Neuronal stem cell (in vitro differentiated cells): ENCODE data around the gene GRIPAP1.

Source experiments
- DNase-seq: peaks from one replicate; pipeline ENCODE4 v3.0.0-alpha.2; 2013; ENCODE audit warnings: low spot score
- H2AFZ ChIP-seq: one replicate; pipeline ENCODE4 v1.6.1; 2013; ENCODE audit warnings: mild to moderate bottlenecking, low read length, inconsistent platforms
- H2AK5ac ChIP-seq: 2 replicates; pipeline ENCODE4 v1.6.1; 2013; ENCODE audit warnings: low read depth, mild to moderate bottlenecking, inconsistent platforms, low read length, moderate library complexity, mixed read lengths
- H2BK120ac ChIP-seq: 2 replicates; pipeline ENCODE4 v1.6.1; 2013; ENCODE audit warnings: low read depth, mild to moderate bottlenecking, inconsistent platforms, low read length, moderate library complexity, mixed read lengths
- H2BK12ac ChIP-seq: one replicate; pipeline ENCODE4 v1.6.1; 2013; ENCODE audit warnings: low read length, inconsistent platforms
- H2BK15ac ChIP-seq: 2 replicates; pipeline ENCODE4 v1.6.1; 2013; ENCODE audit warnings: mild to moderate bottlenecking, low read length, inconsistent platforms, mixed read lengths
- H2BK5ac ChIP-seq: one replicate; pipeline ENCODE4 v1.6.1; 2013; ENCODE audit warnings: inconsistent platforms, mild to moderate bottlenecking, low read length, moderate library complexity
- H3K14ac ChIP-seq: one replicate; pipeline ENCODE4 v1.6.1; 2013; ENCODE audit warnings: low read length, inconsistent platforms
- H3K18ac ChIP-seq: 2 replicates; pipeline ENCODE4 v1.6.1; 2013; ENCODE audit warnings: low read length, inconsistent platforms
- H3K23ac ChIP-seq: 2 replicates; pipeline ENCODE4 v1.6.1; 2013; ENCODE audit warnings: low read depth, mild to moderate bottlenecking, mixed read lengths, low read length, inconsistent platforms; ENCODE audit not compliant: poor library complexity
- H3K27ac ChIP-seq: replicated peaks from 3 replicates; pipeline ENCODE4 v1.5.1; 2013; ENCODE audit warnings: low read length, inconsistent platforms
- H3K27me3 ChIP-seq, 3 experiments: 2 replicates each; pipeline ENCODE4 v1.6.1; 2013; ENCODE audit warnings: low read length in 3 of 3, mild to moderate bottlenecking in 2 of 3, inconsistent platforms in 1 of 3, low read depth in 1 of 3, mixed read lengths in 1 of 3, moderate library complexity in 1 of 3; ENCODE audit not compliant: control insufficient read depth in 3 of 3, insufficient read depth in 3 of 3
- H3K36me3 ChIP-seq, 2 donors: replicated peaks in 1 of 2; 2 replicates each; pipeline ENCODE4 v1.6.1; 2013; ENCODE audit warnings: low read length in 2 of 2; ENCODE audit not compliant: control insufficient read depth in 2 of 2, insufficient read depth in 2 of 2
- H3K4ac ChIP-seq: 2 replicates; pipeline ENCODE4 v1.6.1; 2013; ENCODE audit warnings: inconsistent platforms, mild to moderate bottlenecking, low read length, moderate library complexity
- H3K4me1 ChIP-seq, 2 donors: 1 replicate in 1 of 2; 2 replicates in 1 of 2; pipeline ENCODE4 v1.6.1; 2013; ENCODE audit warnings: low read length in 2 of 2, low read depth in 1 of 2; ENCODE audit not compliant: control insufficient read depth in 2 of 2, insufficient read depth in 1 of 2
- H3K4me2 ChIP-seq: one replicate; pipeline ENCODE4 v1.6.1; 2013; ENCODE audit warnings: mild to moderate bottlenecking, low read length, inconsistent platforms; ENCODE audit not compliant: insufficient read depth, poor library complexity, severe bottlenecking
- H3K4me3 ChIP-seq, 2 donors: 2 replicates each; pipeline ENCODE4 v1.5.1; 2013; ENCODE audit warnings: low read length in 2 of 2, mild to moderate bottlenecking in 2 of 2, inconsistent platforms in 1 of 2, moderate library complexity in 1 of 2
- H3K79me1 ChIP-seq: one replicate; pipeline ENCODE4 v1.6.1; 2013; ENCODE audit warnings: low read depth, mild to moderate bottlenecking, inconsistent platforms, low read length, moderate library complexity
- H3K9ac ChIP-seq: one replicate; pipeline ENCODE4 v1.6.1; 2013; ENCODE audit warnings: mild to moderate bottlenecking, low read depth, low read length, inconsistent platforms; ENCODE audit not compliant: poor library complexity
- H3K9me3 ChIP-seq, 2 donors: replicated peaks in 1 of 2; 2 replicates each; pipeline versions ENCODE3 to v1.6.1; 2013; ENCODE audit warnings: low read length in 2 of 2, mild to moderate bottlenecking in 2 of 2, inconsistent platforms in 1 of 2, low read depth in 1 of 2, mixed read lengths in 1 of 2, moderate library complexity in 1 of 2; ENCODE audit not compliant: control insufficient read depth in 2 of 2, insufficient read depth in 1 of 2
- H4K8ac ChIP-seq: one replicate; pipeline ENCODE4 v1.6.1; 2013; ENCODE audit warnings: low read depth, mild to moderate bottlenecking, inconsistent platforms, low read length, moderate library complexity
- H4K91ac ChIP-seq: one replicate; pipeline ENCODE4 v1.6.1; 2013; ENCODE audit warnings: low read length, low read depth, mild to moderate bottlenecking, inconsistent platforms; ENCODE audit not compliant: poor library complexity
- WGBS, 2 donors: extraction: QIAGEN DNeasy Blood & Tissue Kit; methylation state at CpG; one replicate each; pipeline ENCODE4 v1.1.7; 2013; ENCODE audit warnings: missing lambda C conversion rate in 2 of 2, mixed read lengths in 1 of 2; ENCODE audit not compliant: insufficient read length in 2 of 2, insufficient replicate concordance in 1 of 2; ENCODE audit errors: extremely low coverage in 2 of 2; 5-methylcytosine and 5-hydroxymethylcytosine counted together

GRIPAP1 gene

GRCh38 chrX:48936429-48937053 lies 65.5 kb downstream of the GRIPAP1 start:
- DNase-seq = no peak
- WGBS, 2 donors = no CpG with 5 or more reads among the region's 8 CpGs

GRCh38 chrX:48935301-48935670 lies 66.8 kb downstream of the GRIPAP1 start:
- Histone ChIP-seq H2BK120ac (no peak overlapping the region), H3K9ac (no peak overlapping the region), H4K91ac (no peak overlapping the region), H3K36me3 (peaks cover 15 to 49% of the 10 kb centered on the region in 2 donors), H3K9me3 (no peaks in the 10 kb centered on the region), H3K14ac (no peak overlapping the region), H3K4ac (no peak overlapping the region), H3K4me1 (peaks cover 0 to 3% of the 10 kb centered on the region in 2 donors), H4K8ac (no peak overlapping the region), H3K18ac (no peak overlapping the region), H2BK12ac (no peak overlapping the region), H3K4me2 (no peak overlapping the region), H3K23ac (no peak overlapping the region), H3K4me3 (no peak overlapping the region), H2AK5ac (no peak overlapping the region), H3K27ac (no peak overlapping the region), H3K27me3 (no peaks in the 10 kb centered on the region), H2BK5ac (no peak overlapping the region), H2BK15ac (no peak overlapping the region), H3K79me1 (no peaks in the 10 kb centered on the region), H2AFZ (no peak overlapping the region)
- no CpG with 5 or more reads among the region's 1 CpG for WGBS, 2 donors
- DNase-seq = no peak

More at GRCh38 chrX:48936429-48937053, 65.5 kb downstream of the GRIPAP1 start:
- H3K4me3 ChIP-seq = no peak overlapping the region
- no peak overlapping the region for H2BK15ac ChIP-seq
- H3K79me1 ChIP-seq = no peaks in the 10 kb centered on the region
- H2BK12ac ChIP-seq = no peak overlapping the region
- H2AFZ ChIP-seq = no peak overlapping the region
- no peak overlapping the region for H3K27ac ChIP-seq
- no peak overlapping the region for H3K4me2 ChIP-seq
- no peak overlapping the region for H3K4ac ChIP-seq
- H4K8ac ChIP-seq = no peak overlapping the region
- no peak overlapping the region for H3K14ac ChIP-seq
- no peaks in the 10 kb centered on the region for H3K27me3 ChIP-seq
- H3K23ac ChIP-seq = no peak overlapping the region
- no peak overlapping the region for H2AK5ac ChIP-seq
- H3K36me3 ChIP-seq = peaks cover 15 to 42% of the 10 kb centered on the region in 2 donors
- H3K9me3 ChIP-seq = no peaks in the 10 kb centered on the region
- H4K91ac ChIP-seq = no peak overlapping the region
- no peak overlapping the region for H2BK120ac ChIP-seq
- H3K9ac ChIP-seq = no peak overlapping the region
- H3K18ac ChIP-seq = no peak overlapping the region
- no peak overlapping the region for H2BK5ac ChIP-seq
- H3K4me1 ChIP-seq = peaks cover 0 to 3% of the 10 kb centered on the region in 2 donors

- H2BK5ac ChIP-seq = no peak overlapping the region
- H3K23ac ChIP-seq = no peak overlapping the region
- no peak overlapping the region for H3K4me3 ChIP-seq
- H2BK12ac ChIP-seq = no peak overlapping the region
- no peak overlapping the region for H3K18ac ChIP-seq
- no peak for DNase-seq
- no peaks in the 10 kb centered on the region for H3K27me3 ChIP-seq
- no peak overlapping the region for H2BK120ac ChIP-seq
- no peak overlapping the region for H4K8ac ChIP-seq
- no peak overlapping the region for H4K91ac ChIP-seq
- H2AFZ ChIP-seq = no peak overlapping the region
- no CpG with 5 or more reads among the region's 7 CpGs for WGBS, 2 donors
- H2BK15ac ChIP-seq = no peak overlapping the region
- peaks cover 0 to 3% of the 10 kb centered on the region in 2 donors for H3K4me1 ChIP-seq
- H3K79me1 ChIP-seq = no peaks in the 10 kb centered on the region
- H3K27ac ChIP-seq = no peak overlapping the region
- no peak overlapping the region for H3K4ac ChIP-seq
- no peak overlapping the region for H3K14ac ChIP-seq
- peaks cover 13 to 52% of the 10 kb centered on the region in 2 donors for H3K36me3 ChIP-seq
- H3K9me3 ChIP-seq = no peaks in the 10 kb centered on the region
- H3K4me2 ChIP-seq = no peak overlapping the region
- H3K9ac ChIP-seq = no peak overlapping the region
- H2AK5ac ChIP-seq = no peak overlapping the region
Observed at GRCh38 chrX:48934581-48935300, 67.3 kb downstream of the GRIPAP1 start.

- no peak overlapping the region for H2BK5ac ChIP-seq
- H3K4me2 ChIP-seq = no peak overlapping the region
- no peak overlapping the region for H3K18ac ChIP-seq
- H3K9me3 ChIP-seq = no peaks in the 10 kb centered on the region
- no peak overlapping the region for H3K14ac ChIP-seq
- H3K27me3 ChIP-seq = no peaks in the 10 kb centered on the region
- no peaks in the 10 kb centered on the region for H3K79me1 ChIP-seq
- no peak for DNase-seq
- no peak overlapping the region for H2BK12ac ChIP-seq
- WGBS, 2 donors = no CpG with 5 or more reads among the region's 2 CpGs
- no peak overlapping the region for H3K4me3 ChIP-seq
- no peak overlapping the region for H2BK120ac ChIP-seq
- peaks cover 13 to 44% of the 10 kb centered on the region in 2 donors for H3K36me3 ChIP-seq
- H2AK5ac ChIP-seq = no peak overlapping the region
- H3K4me1 ChIP-seq = peaks cover 0 to 3% of the 10 kb centered on the region in 2 donors
- H2BK15ac ChIP-seq = no peak overlapping the region
- no peak overlapping the region for H3K9ac ChIP-seq
- H4K8ac ChIP-seq = no peak overlapping the region
- no peak overlapping the region for H3K4ac ChIP-seq
- H4K91ac ChIP-seq = no peak overlapping the region
- H3K27ac ChIP-seq = no peak overlapping the region
- no peak overlapping the region for H3K23ac ChIP-seq
- H2AFZ ChIP-seq = no peak overlapping the region
Observed at GRCh38 chrX:48933757-48934156, 68.3 kb downstream of the GRIPAP1 start.
